HEK293T (cell line): ENCODE measurements around the gene PEX14.

Experiments
- ARNT ChIP-seq: fragments of 450-650 bp; IDR thresholded peaks from 2 replicates; pipeline ENCODE4 v1.6.1; 2017; ENCODE audit warnings: mild to moderate bottlenecking
- ELF4 ChIP-seq: fragments of 450-650 bp; IDR thresholded peaks from 2 replicates; pipeline ENCODE4 v1.6.1; 2017; ENCODE audit warnings: antibody characterized with exemption
- FOXA1 ChIP-seq: fragments of 450-650 bp; IDR thresholded peaks from 2 replicates; pipeline ENCODE4 v1.6.1; 2016; ENCODE audit warnings: mild to moderate bottlenecking
- FOXK2 ChIP-seq: fragments of 450-650 bp; IDR thresholded peaks from 2 replicates; pipeline ENCODE4 v1.6.1; 2016; ENCODE audit warnings: mild to moderate bottlenecking
- FOXM1 ChIP-seq: fragments of 450-650 bp; IDR thresholded peaks from 2 replicates; pipeline ENCODE4 v1.6.1; 2017; ENCODE audit warnings: mild to moderate bottlenecking, borderline replicate concordance
- L3MBTL2 ChIP-seq: fragments of 450-650 bp; conservative IDR thresholded peaks from 2 replicates; pipeline ENCODE4 v1.6.1; 2016; ENCODE audit warnings: mild to moderate bottlenecking
- NFRKB ChIP-seq: fragments of 450-650 bp; IDR thresholded peaks from 2 replicates; pipeline ENCODE4 v1.6.1; 2016; ENCODE audit warnings: mild to moderate bottlenecking, moderate library complexity
- PKNOX1 ChIP-seq: fragments of 450-650 bp; IDR thresholded peaks from 2 replicates; pipeline ENCODE4 v1.6.1; 2016
- ZNF384 ChIP-seq: fragments of 450-650 bp; IDR thresholded peaks from 2 replicates; pipeline ENCODE4 v1.6.1; 2016

- TF ChIP-seq FOXA1 (no peak), ARNT (no peak), NFRKB (no peak), FOXK2 (no peak), ZNF384 (no peak), PKNOX1 (no peak), ELF4 (no peak), FOXM1 (no peak), L3MBTL2 (no peak)
These were observed 124.6 kb downstream of the PEX14 start for GRCh38 chr1:10599194-10599861.
